ENCODE measurements around the gene BCL11B.
A peak's percentile ranks its signal among the peaks of the same experiment; 100 is the strongest.

The BCL11B gene

GRCh38 chr14:99155173-99156089, 116.6 kb downstream of the BCL11B start:
- DNase-seq, result no peak

- DNase-seq, result no peak
Observed at GRCh38 chr14:99150236-99150635, 121.8 kb downstream of the BCL11B start.

GRCh38 chr14:99148861-99149610, 123.0 kb downstream of the BCL11B start:
- peak; percentile 1 for DNase-seq

GRCh38 chr14:99148131-99148530, 123.9 kb downstream of the BCL11B start:
- DNase-seq, result no peak

GRCh38 chr14:99147366-99147740, 124.6 kb downstream of the BCL11B start:
- no peak for DNase-seq

GRCh38 chr14:99146616-99147365, 125.2 kb downstream of the BCL11B start:
- no peak for DNase-seq

GRCh38 chr14:99145307-99145706, 126.7 kb downstream of the BCL11B start:
- no peak for DNase-seq

GRCh38 chr14:99143793-99144192, 128.2 kb downstream of the BCL11B start:
- no peak for DNase-seq

GRCh38 chr14:99143126-99143525, 128.9 kb downstream of the BCL11B start:
- no peak for DNase-seq

GRCh38 chr14:99141236-99141635, 130.8 kb downstream of the BCL11B start:
- DNase-seq, result no peak

GRCh38 chr14:99138999-99139865, 132.8 kb downstream of the BCL11B start:
- DNase-seq, result no peak

GRCh38 chr14:99137913-99138571, 134.0 kb downstream of the BCL11B start:
- DNase-seq, result no peak

- DNase-seq, result no peak
Observed at GRCh38 chr14:99137001-99137700, 134.8 kb downstream of the BCL11B start.

- no peak for DNase-seq
Observed at GRCh38 chr14:99136401-99136800, 135.6 kb downstream of the BCL11B start.

GRCh38 chr14:99136047-99136400, 136.0 kb downstream of the BCL11B start:
- no peak for DNase-seq

GRCh38 chr14:99134516-99135046, 137.4 kb downstream of the BCL11B start:
- DNase-seq, result no peak

GRCh38 chr14:99133636-99134515, 138.1 kb downstream of the BCL11B start:
- no peak for DNase-seq

- DNase-seq, result no peak
Observed at GRCh38 chr14:99132821-99133635, 139.0 kb downstream of the BCL11B start.
